Testis (tissue), 3 donors: ENCODE results near the gene N4BP2. TPM values are rescaled to one million over a fixed set of nuclear protein-coding genes. Genes with fewer than 3 reads are reported as not detected.

Experiments used
- DNase-seq: peaks from one replicate; pipeline ENCODE4 v3.0.0-alpha.2; 2019
- H3K27ac ChIP-seq, 2 donors: fragments of 200-600 bp; sonication (generic); one replicate each; pipeline ENCODE4 v1.5.1; 2019
- H3K27me3 ChIP-seq: fragments of 200-600 bp; sonication (generic); one replicate; pipeline ENCODE4 v1.5.1; 2019
- H3K36me3 ChIP-seq: fragments of 200-600 bp; sonication (generic); one replicate; pipeline ENCODE4 v1.5.1; 2017; ENCODE audit warnings: low read depth; ENCODE audit errors: missing control alignments
- H3K4me1 ChIP-seq: fragments of 200-600 bp; sonication (generic); one replicate; pipeline ENCODE4 v1.5.1; 2019
- H3K4me3 ChIP-seq, 2 donors: fragments of 200-600 bp; sonication (generic); one replicate each; pipeline ENCODE4 v1.5.1; 2017 to 2019
- H3K9me3 ChIP-seq: fragments of 200-600 bp; sonication (generic); one replicate; pipeline ENCODE4 v1.5.1; 2017
- CTCF ChIP-seq, 3 experiments: fragments of 450-650 bp in 2 of 3; fragments of 200-600 bp in 1 of 3; sonication (generic) in 1 of 3; IDR thresholded peaks; one replicate each; pipeline ENCODE4 v1.5.1; 2016 to 2019; ENCODE audit warnings: antibody characterized with exemption in 3 of 3, mild to moderate bottlenecking in 2 of 3, moderate library complexity in 1 of 3
- POLR2A ChIP-seq: fragments of 450-650 bp; IDR thresholded peaks from one replicate; pipeline ENCODE4 v1.6.1; 2017; ENCODE audit warnings: antibody characterized with exemption, mild to moderate bottlenecking, moderate library complexity
- WGBS, 2 donors: methylation state at CpG; one replicate each; pipeline ENCODE4 v1.1.5; 2018; 5-methylcytosine and 5-hydroxymethylcytosine counted together
- intact Hi-C: fragments of 100-400 bp; cut with DNase I; formaldehyde crosslinking; loops from one replicate; pipeline ENCODE4 v1.15.1; 2023; ENCODE audit warnings: low total_unique reads
- polyA plus RNA-seq: library from polyadenylated mRNA; stranded (reverse); fragments of 350-450 nt; fragmentation: Illumina TruSeq; extraction: RNeasy Lipid Tissue Mini Kit (QIAGEN cat#74804); gene quantifications from one replicate; pipeline ENCODE4 v1.2.3, GENCODE V29; 2014; ENCODE audit warnings: low read depth, low replicate concordance; ENCODE audit not compliant: insufficient read depth
- total RNA-seq, 2 donors: library from RNA; depleted of rRNA; stranded (reverse); fragments of >200 nt; gene quantifications; one replicate each; pipeline ENCODE4 v1.2.3, GENCODE V29; 2016

The N4BP2 gene
- total and polyA plus RNA-seq, 3 donors from 2014 or later = 3.9 to 14.6 (median 8.5) TPM

GRCh38 chr4:40032785-40033184, 23.9 kb upstream of the N4BP2 start:
- Histone ChIP-seq H3K9me3 (no peaks in the 10 kb centered on the region), H3K4me1 (no peaks in the 10 kb centered on the region), H3K4me3 (no peak overlapping the region), H3K36me3 (no peaks in the 10 kb centered on the region), H3K27ac (no peak overlapping the region), H3K27me3 (no peaks in the 10 kb centered on the region)
- no peak for DNase-seq
- WGBS, 2 donors = 71 to 74% methylated on average over 5 to 22 of the region's 22 CpGs
- intact Hi-C loops = no loop called here
- TF ChIP-seq POLR2A = no peak

GRCh38 chr4:40033613-40034012, 23.0 kb upstream of the N4BP2 start:
- H3K4me3 ChIP-seq = no peak overlapping the region

GRCh38 chr4:40038977-40039376, 17.7 kb upstream of the N4BP2 start:
- no peaks in the 10 kb centered on the region for H3K9me3 ChIP-seq
- intact Hi-C loops = no loop called here
- H3K36me3 ChIP-seq = no peaks in the 10 kb centered on the region
- H3K4me1 ChIP-seq = no peaks in the 10 kb centered on the region
- TF ChIP-seq CTCF (IDR thresholded peaks at IDR 0.05) (no peak), POLR2A (no peak)
- H3K27ac ChIP-seq = no peak overlapping the region
- DNase-seq = no peak
- H3K4me3 ChIP-seq = no peak overlapping the region
- no peaks in the 10 kb centered on the region for H3K27me3 ChIP-seq
- WGBS, 2 donors = 85 to 96% methylated on average over 7 of the region's 7 CpGs

More at GRCh38 chr4:40033613-40034012, 23.0 kb upstream of the N4BP2 start:
- 50 to 66% methylated on average over 2 of the region's 2 CpGs for WGBS, 2 donors
- H3K27me3 ChIP-seq = no peaks in the 10 kb centered on the region
- intact Hi-C loops = no loop called here
- H3K9me3 ChIP-seq = no peaks in the 10 kb centered on the region
- no peaks in the 10 kb centered on the region for H3K36me3 ChIP-seq
- TF ChIP-seq CTCF (IDR thresholded peaks at IDR 0.05) = no peak
- no peak for TF ChIP-seq POLR2A
- DNase-seq = no peak
- no peaks in the 10 kb centered on the region for H3K4me1 ChIP-seq
- no peak overlapping the region for H3K27ac ChIP-seq

- Histone ChIP-seq H3K36me3 (no peaks in the 10 kb centered on the region), H3K4me3 (no peak overlapping the region), H3K27me3 (no peaks in the 10 kb centered on the region), H3K27ac (no peak overlapping the region), H3K9me3 (no peaks in the 10 kb centered on the region), H3K4me1 (no peaks in the 10 kb centered on the region)
- no peak for DNase-seq
- WGBS, 2 donors = 89 to 91% methylated on average over 4 of the region's 4 CpGs
- intact Hi-C loops = loop anchor here (10.0 kb wide), 1 partner anchor 194 kb away; no protein-coding TSS in a partner anchor
- TF ChIP-seq POLR2A = no peak
- no peak for TF ChIP-seq CTCF (IDR thresholded peaks at IDR 0.05)
Measured at GRCh38 chr4:40040908-40041307, 15.7 kb upstream of the N4BP2 start.

- DNase-seq = no peak
- Histone ChIP-seq H3K4me3 (peak overlapping the region in 1 of 2 donors; percentile 13), H3K36me3 (no peaks in the 10 kb centered on the region), H3K27me3 (no peaks in the 10 kb centered on the region), H3K9me3 (no peaks in the 10 kb centered on the region), H3K4me1 (no peaks in the 10 kb centered on the region), H3K27ac (no peak overlapping the region)
- no peak for TF ChIP-seq POLR2A
- TF ChIP-seq CTCF (IDR thresholded peaks at IDR 0.05) = no peak
- WGBS, 2 donors = 65 to 90% methylated on average over 24 of the region's 24 CpGs
- intact Hi-C loops = loop anchor here (10.0 kb wide), 1 partner anchor 191 kb away; no protein-coding TSS in a partner anchor
Measured at GRCh38 chr4:40043786-40044185, 12.9 kb upstream of the N4BP2 start.
